B cell (primary cell): ENCODE data around the gene GPR25. TPM values are rescaled to one million over a fixed set of nuclear protein-coding genes. Genes with fewer than 3 reads are reported as not detected.

Source experiments
- ATAC-seq: fragments of 200-7000 bp; cut with Tn5 transposase; one replicate; pipeline ENCODE4 v1.10.0; 2021; ENCODE audit warnings: low read depth, mild to moderate bottlenecking, moderate number of reproducible peaks, moderate library complexity
- CTCF ChIA-PET: fragments of 350-600 bp; sonication (Branson Sonifier 250); formaldehyde crosslinking; loops from one replicate; lab custom pipeline; 2021; ENCODE audit warnings: antibody characterized with exemption, inconsistent platforms; lab: Charles Lee
- POLR2A ChIA-PET: fragments of 350-600 bp; sonication (Branson Sonifier 250); formaldehyde crosslinking; loops from one replicate; lab custom pipeline; 2021; ENCODE audit warnings: antibody characterized with exemption; lab: Charles Lee
- DNase-seq: peaks from one replicate; pipeline ENCODE4 v3.0.0; 2013
- H2AFZ ChIP-seq: 2 replicates; pipeline ENCODE4 v1.6.1; 2012; ENCODE audit warnings: mild to moderate bottlenecking, low read depth, low read length; ENCODE audit not compliant: insufficient read depth, poor library complexity, severe bottlenecking
- H3K27ac ChIP-seq, 2 donors: 1 replicate in 1 of 2; 2 replicates in 1 of 2; pipeline ENCODE4 v1.5.1; 2012 to 2013; ENCODE audit warnings: low read length in 2 of 2, mild to moderate bottlenecking in 2 of 2, moderate library complexity in 1 of 2
- H3K27me3 ChIP-seq, 4 experiments: fragments of 200-600 bp in 1 of 4; sonication (generic) in 1 of 4; replicated peaks in 1 of 4; 1 replicate in 2 of 4; 2 replicates in 2 of 4; pipeline versions ENCODE4 v1.6.1 to v1.7.0; 2013 to 2016; ENCODE audit warnings: low read length in 3 of 4, mild to moderate bottlenecking in 2 of 4, mixed read lengths in 1 of 4, moderate library complexity in 1 of 4; ENCODE audit not compliant: insufficient read depth in 4 of 4, control insufficient read depth in 3 of 4; ENCODE audit errors: control extremely low read depth in 1 of 4
- H3K36me3 ChIP-seq, 2 experiments: replicated peaks in 1 of 2; 1 replicate in 1 of 2; 2 replicates in 1 of 2; pipeline versions ENCODE4 v1.6.1 to v1.7.1; 2013; ENCODE audit warnings: low read length in 1 of 2; ENCODE audit not compliant: insufficient read depth in 2 of 2, control insufficient read depth in 1 of 2; ENCODE audit errors: control extremely low read depth in 1 of 2, extremely low read depth in 1 of 2
- H3K4me1 ChIP-seq, 2 donors: fragments of 200-600 bp in 1 of 2; sonication (generic) in 1 of 2; 1 replicate in 1 of 2; 2 replicates in 1 of 2; pipeline versions ENCODE4 v1.5.1 to v1.6.1; 2013 to 2017; ENCODE audit warnings: low read length in 2 of 2; ENCODE audit not compliant: control insufficient read depth in 2 of 2, insufficient read depth in 2 of 2
- H3K4me2 ChIP-seq: replicated peaks from 2 replicates; pipeline ENCODE3; 2012; ENCODE audit warnings: mild to moderate bottlenecking, low read depth, low read length; ENCODE audit not compliant: poor library complexity, severe bottlenecking
- H3K4me3 ChIP-seq, 5 experiments: fragments of 200-600 bp in 1 of 5; sonication (generic) in 1 of 5; 1 replicate in 3 of 5; 2 replicates in 2 of 5; pipeline versions ENCODE4 v1.5.1 to v1.7.0; 2011 to 2016; ENCODE audit warnings: low read length in 4 of 5, mild to moderate bottlenecking in 4 of 5, low read depth in 2 of 5, control low read depth in 1 of 5, moderate library complexity in 1 of 5; ENCODE audit not compliant: insufficient read depth in 1 of 5; ENCODE audit errors: control extremely low read depth in 1 of 5, extremely low read depth in 1 of 5
- H3K79me2 ChIP-seq: fragments of 200-600 bp; sonication (generic); one replicate; pipeline ENCODE4 v1.6.0; 2016; ENCODE audit warnings: low read length; ENCODE audit not compliant: control insufficient read depth, insufficient read depth
- H3K9ac ChIP-seq: fragments of 200-600 bp; sonication (generic); 2 replicates; pipeline ENCODE4 v1.6.1; 2017; ENCODE audit warnings: mild to moderate bottlenecking, low read length, moderate library complexity
- H3K9me3 ChIP-seq, 3 donors: one replicate each; pipeline versions ENCODE4 v1.6.1 to v1.7.1; 2013; ENCODE audit warnings: low read length in 2 of 3; ENCODE audit not compliant: control insufficient read depth in 2 of 3, insufficient read depth in 1 of 3; ENCODE audit errors: control extremely low read depth in 1 of 3
- H4K20me1 ChIP-seq: 2 replicates; pipeline ENCODE4 v1.6.0; 2012; ENCODE audit warnings: mild to moderate bottlenecking, low read length; ENCODE audit not compliant: insufficient read depth, control insufficient read depth, poor library complexity, severe bottlenecking
- H3K27ac Mint-ChIP-seq: one replicate; pipeline ENCODE4 v1.8.0; 2021; ENCODE audit warnings: mixed read lengths
- H3K27me3 Mint-ChIP-seq: one replicate; pipeline ENCODE4 v1.8.0; 2021; ENCODE audit warnings: mixed read lengths
- H3K4me1 Mint-ChIP-seq: one replicate; pipeline ENCODE4 v1.8.0; 2021; ENCODE audit warnings: mixed read lengths
- H3K4me3 Mint-ChIP-seq: one replicate; pipeline ENCODE4 v1.8.0; 2021; ENCODE audit warnings: mixed read lengths
- H3K9me3 Mint-ChIP-seq: one replicate; pipeline ENCODE4 v1.8.0; 2022; ENCODE audit warnings: mixed read lengths; ENCODE audit not compliant: insufficient read depth
- CTCF ChIP-seq: fragments of 200-600 bp; IDR thresholded peaks from one replicate; pipeline ENCODE4 v1.8.0; 2022; ENCODE audit warnings: antibody characterized with exemption, mild to moderate bottlenecking
- EZH2 ChIP-seq: IDR thresholded peaks from 2 replicates; pipeline ENCODE4 v1.6.1; 2012; ENCODE audit warnings: borderline replicate concordance, low read depth, mild to moderate bottlenecking, moderate library complexity, low read length; ENCODE audit not compliant: insufficient read depth, poor library complexity, severe bottlenecking
- WGBS: methylation state at CpG from one replicate; pipeline ENCODE4 v1.1.5; 2013; ENCODE audit warnings: missing lambda C conversion rate; ENCODE audit not compliant: insufficient coverage; 5-methylcytosine and 5-hydroxymethylcytosine counted together
- intact Hi-C: fragments of 100-400 bp; cut with micrococcal nuclease; formaldehyde crosslinking; loops from one replicate; pipeline ENCODE4 v1.10.0; 2022
- polyA plus RNA-seq: library from polyadenylated mRNA; depleted of rRNA; stranded (reverse); fragments of >200 nt; gene quantifications from 2 replicates; pipeline ENCODE4 v1.2.3, GENCODE V29; 2012
- total RNA-seq, 2 donors: library from RNA; stranded (reverse); fragments of 120-200 nt in 1 of 2; gene quantifications; 1 replicate in 1 of 2; 2 replicates in 1 of 2; pipeline versions ENCODE4 v1.2.3 to v1.2.4, GENCODE V29; 2013 to 2022

The GPR25 gene
- total and polyA plus RNA-seq, 2 donors (not counting 1 experiment from before 2014, with no cell fraction given), result 1.8 to 3.1 TPM

- POLR2A ChIA-PET, result no interaction called here
- DNase-seq, result no peak
- Histone ChIP-seq H2AFZ (no peak overlapping the region), H3K27ac (no peak overlapping the region), H3K9me3 (no peaks in the 10 kb centered on the region), H3K4me2 (no peak overlapping the region), H3K27me3 (peaks cover 0 to 4% (median 0%) of the 10 kb centered on the region in 4 experiments), H3K79me2 (no peaks in the 10 kb centered on the region), H3K4me1 (no peaks in the 10 kb centered on the region), H3K4me3 (no peak overlapping the region), H3K9ac (no peak overlapping the region), H3K36me3 (no peaks in the 10 kb centered on the region), H4K20me1 (no peaks in the 10 kb centered on the region)
- WGBS, result no CpG with 5 or more reads among the region's 1 CpG
- CTCF ChIA-PET, result no interaction called here
- peaks cover 3% of the 10 kb centered on the region for H3K27me3 Mint-ChIP-seq
- H3K9me3 Mint-ChIP-seq, result no peaks in the 10 kb centered on the region
- no peaks in the 10 kb centered on the region for H3K4me1 Mint-ChIP-seq
- no peak overlapping the region for H3K4me3 Mint-ChIP-seq
- no peak for ATAC-seq
- TF ChIP-seq CTCF (no peak), EZH2 (no peak)
- intact Hi-C loops, result no loop called here
- H3K27ac Mint-ChIP-seq, result no peak overlapping the region
These were observed 26.4 kb upstream of the GPR25 start for GRCh38 chr1:200846398-200846797.

- CTCF ChIA-PET, result no interaction called here
- DNase-seq (no peak), ATAC-seq (no peak)
- no peak overlapping the region for H3K27ac Mint-ChIP-seq
- H3K4me1 ChIP-seq, result no peaks in the 10 kb centered on the region
- H4K20me1 ChIP-seq, result no peaks in the 10 kb centered on the region
- no peaks in the 10 kb centered on the region for H3K79me2 ChIP-seq
- H3K9me3 Mint-ChIP-seq, result no peaks in the 10 kb centered on the region
- H3K9me3 ChIP-seq, result no peaks in the 10 kb centered on the region
- H3K27ac ChIP-seq, result no peak overlapping the region
- no peak overlapping the region for H3K4me3 Mint-ChIP-seq
- TF ChIP-seq EZH2, result no peak
- no peak for TF ChIP-seq CTCF
- POLR2A ChIA-PET, result no interaction called here
- no peak overlapping the region for H3K4me3 ChIP-seq
- no peak overlapping the region for H3K4me2 ChIP-seq
- intact Hi-C loops, result no loop called here
- H3K27me3 ChIP-seq, result peaks cover 0 to 4% (median 0%) of the 10 kb centered on the region in 4 experiments
- no peak overlapping the region for H2AFZ ChIP-seq
- 90% methylated on average over 2 of the region's 6 CpGs for WGBS
- no peaks in the 10 kb centered on the region for H3K4me1 Mint-ChIP-seq
- H3K9ac ChIP-seq, result no peak overlapping the region
- no peaks in the 10 kb centered on the region for H3K36me3 ChIP-seq
- H3K27me3 Mint-ChIP-seq, result peaks cover 3% of the 10 kb centered on the region
These were observed 23.4 kb upstream of the GPR25 start for GRCh38 chr1:200849430-200849829.
